GM13977 (cell line): ENCODE results near the gene DYNLL1.

Source experiments
- DNase-seq: peaks from one replicate; pipeline ENCODE4 v3.0.0; 2012; ENCODE audit warnings: low spot score
- CTCF ChIP-seq: IDR thresholded peaks from 2 replicates; pipeline ENCODE4 v1.5.1; 2012; ENCODE audit warnings: mild to moderate bottlenecking, control low read depth; ENCODE audit not compliant: insufficient read depth; ENCODE audit errors: extremely low read depth, missing control alignments
- in situ Hi-C: fragments of 300-500 bp; cut with MboI; formaldehyde crosslinking; loops from one replicate; pipeline ENCODE4 v1.12.0; 2022; ENCODE audit warnings: low sequenced_read_pairs, low pct_unique_long_range_greater_than_20kb, mixed read lengths, inconsistent platforms; ENCODE audit not compliant: unreplicated experiment

DYNLL1 gene

GRCh38 chr12:120460157-120460556 lies 35.8 kb upstream of the DYNLL1 start:
- no peak for DNase-seq
- no peak for TF ChIP-seq CTCF
- in situ Hi-C loops, result no loop called here

GRCh38 chr12:120462099-120462640 lies 33.7 kb upstream of the DYNLL1 start:
- DNase-seq, result no peak
- TF ChIP-seq CTCF, result no peak
- in situ Hi-C loops, result no loop called here

- DNase-seq, result no peak
- in situ Hi-C loops, result no loop called here
- TF ChIP-seq CTCF, result no peak
These were observed 32.2 kb upstream of the DYNLL1 start for GRCh38 chr12:120463712-120464111.

- DNase-seq, result no peak
- in situ Hi-C loops, result no loop called here
- no peak for TF ChIP-seq CTCF
These were observed 30.2 kb upstream of the DYNLL1 start for GRCh38 chr12:120465756-120466155.

- in situ Hi-C loops, result no loop called here
- DNase-seq, result no peak
- peak; percentile 67 for TF ChIP-seq CTCF
These were observed 29.2 kb upstream of the DYNLL1 start for GRCh38 chr12:120466560-120467315.

GRCh38 chr12:120467439-120467838 lies 28.5 kb upstream of the DYNLL1 start:
- DNase-seq, result no peak
- no peak for TF ChIP-seq CTCF
- in situ Hi-C loops, result no loop called here
